Hematopoietic multipotent progenitor cell treated with erythropoietin and hydrocortisone succinate and interleukin-3 and kit ligand, for 17 days (in vitro differentiated cells): ENCODE data around the gene SYT1.

Source experiments
- DNase-seq: peaks from one replicate; pipeline ENCODE4 v3.0.0-alpha.2; 2015; ENCODE audit warnings: low spot score

The SYT1 gene

DNA sequence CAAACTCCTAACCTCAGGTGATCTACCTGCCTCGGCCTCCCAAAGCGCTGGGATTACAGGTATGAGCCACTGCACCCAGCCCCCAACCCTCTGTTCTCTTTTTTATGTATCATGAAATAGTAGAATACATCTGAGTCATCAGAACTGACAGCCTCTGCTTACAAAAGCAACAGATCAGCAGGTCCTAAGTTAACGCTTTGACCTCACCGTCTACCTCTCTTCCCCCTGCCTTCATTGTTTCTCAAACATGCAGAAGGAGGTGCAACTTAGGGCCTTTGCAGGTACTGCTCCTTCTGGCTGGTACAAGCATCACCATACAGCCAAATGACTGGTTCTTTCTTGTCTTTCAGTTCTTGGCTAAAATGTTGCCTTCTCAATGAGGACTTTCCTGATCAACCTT lies 577.0 kb downstream of the SYT1 start:
- DNase-seq, result no peak

DNA sequence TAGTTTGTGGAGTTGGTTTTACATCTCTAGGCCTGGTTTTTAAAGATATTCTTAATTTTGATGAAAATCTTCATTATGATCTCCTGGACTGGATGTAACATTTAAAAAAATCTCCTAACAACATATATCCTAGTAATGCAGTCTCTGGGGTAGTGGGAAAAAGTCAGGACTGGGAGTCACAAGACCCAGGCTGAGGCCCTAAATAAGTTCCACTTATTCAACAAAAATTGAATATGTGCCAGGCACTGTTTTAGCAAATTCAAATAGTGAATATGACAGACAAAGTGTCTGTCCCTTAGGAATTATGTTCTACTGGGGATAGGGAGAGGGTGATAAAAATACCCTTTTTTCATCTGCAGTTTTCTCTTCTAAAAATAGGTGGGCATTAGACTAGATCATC lies 577.8 kb downstream of the SYT1 start:
- no peak for DNase-seq

DNA sequence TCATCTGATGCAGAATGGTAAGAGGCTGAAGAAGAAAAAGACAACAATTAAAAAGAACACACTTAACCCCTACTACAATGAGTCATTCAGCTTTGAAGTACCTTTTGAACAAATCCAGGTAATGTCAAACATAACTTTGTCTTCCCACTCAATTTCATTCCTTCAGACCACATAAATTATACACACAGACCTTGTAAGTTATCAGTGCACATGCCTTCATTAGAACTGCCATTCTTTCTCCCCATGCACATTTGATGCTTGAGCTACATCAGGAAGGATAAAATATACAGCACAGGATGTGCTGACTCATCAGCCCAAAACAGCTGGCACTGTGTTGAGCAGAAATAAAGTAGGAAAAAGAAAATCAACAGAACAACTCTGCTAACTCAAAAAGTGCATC lies 579.5 kb downstream of the SYT1 start:
- DNase-seq, result no peak

DNA sequence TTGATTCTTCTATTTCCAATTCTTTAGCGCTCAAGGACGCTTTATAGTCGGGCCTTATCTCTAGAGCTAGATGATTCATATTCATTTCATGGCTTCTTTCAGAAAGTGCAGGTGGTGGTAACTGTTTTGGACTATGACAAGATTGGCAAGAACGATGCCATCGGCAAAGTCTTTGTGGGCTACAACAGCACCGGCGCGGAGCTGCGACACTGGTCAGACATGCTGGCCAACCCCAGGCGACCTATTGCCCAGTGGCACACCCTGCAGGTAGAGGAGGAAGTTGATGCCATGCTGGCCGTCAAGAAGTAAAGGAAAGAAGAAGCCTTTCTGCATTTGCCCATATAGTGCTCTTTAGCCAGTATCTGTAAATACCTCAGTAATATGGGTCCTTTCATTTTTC lies 584.2 kb downstream of the SYT1 start:
- no peak for DNase-seq

DNA sequence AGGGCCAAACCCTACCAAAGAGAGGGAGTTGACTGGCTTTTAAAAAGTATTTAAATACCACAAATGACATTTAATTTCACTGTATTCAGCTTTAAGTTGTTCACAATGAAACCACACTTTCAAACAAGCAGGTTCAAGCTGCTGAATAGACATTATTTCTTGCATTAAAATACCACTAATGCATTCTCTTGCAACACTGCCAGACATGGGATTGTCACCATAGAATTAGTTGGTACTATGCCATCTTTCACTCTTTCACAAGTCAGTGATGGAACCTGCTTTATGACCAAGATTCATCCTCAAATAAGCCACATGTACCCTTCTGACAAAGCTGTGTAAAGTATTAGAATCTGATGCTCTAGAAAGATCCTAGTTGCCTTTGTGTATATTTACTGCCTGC lies 586.8 kb downstream of the SYT1 start:
- DNase-seq, result no peak

DNA sequence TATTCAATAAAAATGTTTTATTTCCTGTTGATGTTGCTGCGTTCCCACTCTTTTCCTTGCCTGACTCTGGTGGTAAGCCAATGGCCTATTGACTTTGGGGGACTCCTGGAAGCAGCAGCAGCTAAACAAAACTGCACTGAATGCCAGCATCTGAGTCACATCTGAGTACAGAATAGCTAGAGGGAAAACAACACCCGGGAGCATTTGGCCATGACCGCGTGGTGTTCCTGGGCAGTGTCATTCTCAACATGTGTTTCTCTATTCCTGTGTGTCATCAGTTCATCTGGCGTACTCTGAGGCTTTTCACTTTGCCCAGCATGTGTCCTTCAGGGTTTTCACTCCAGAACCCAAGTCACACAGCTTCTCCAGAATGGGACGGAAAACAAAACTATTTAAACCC lies 587.4 kb downstream of the SYT1 start:
- no peak for DNase-seq

DNA sequence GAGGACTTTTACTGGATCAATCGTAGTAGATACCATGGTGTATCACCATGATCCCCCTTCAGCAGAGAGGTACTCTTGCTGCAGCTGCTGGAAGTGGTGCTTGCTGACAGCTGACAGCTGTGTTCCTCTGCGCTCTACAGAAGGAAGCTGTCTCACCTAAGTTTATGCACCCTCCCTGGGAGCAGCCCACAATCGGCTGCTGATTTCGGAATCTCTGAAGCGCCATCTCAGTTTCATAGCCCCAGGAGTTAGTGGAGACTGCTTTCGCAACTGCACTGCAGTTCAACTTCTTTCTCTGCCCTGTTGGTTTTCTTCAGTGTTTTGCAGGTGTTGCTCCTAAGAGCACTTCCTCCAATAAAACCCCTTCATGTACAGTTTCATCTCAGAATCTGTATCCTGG lies 588.3 kb downstream of the SYT1 start:
- DNase-seq, result no peak

DNA sequence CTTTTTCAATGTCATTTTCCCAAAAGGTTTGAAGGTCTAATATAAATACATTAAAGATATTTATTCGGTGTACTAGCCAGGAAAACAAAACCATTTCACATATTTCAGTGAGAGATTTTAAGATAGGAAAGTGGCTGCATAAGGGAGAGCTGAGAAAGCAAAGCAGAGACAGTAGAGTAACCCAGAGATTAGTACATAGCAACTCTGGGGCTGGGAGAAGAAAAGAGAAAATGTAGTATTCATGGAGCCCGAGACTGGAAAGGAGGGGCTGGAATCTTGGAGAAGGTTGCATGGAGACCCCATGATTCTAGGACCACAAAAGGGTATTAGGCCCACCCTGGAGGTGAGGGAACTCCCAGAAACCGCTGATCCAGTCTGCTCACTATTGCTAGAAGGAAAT lies 589.2 kb downstream of the SYT1 start:
- no peak for DNase-seq

DNA sequence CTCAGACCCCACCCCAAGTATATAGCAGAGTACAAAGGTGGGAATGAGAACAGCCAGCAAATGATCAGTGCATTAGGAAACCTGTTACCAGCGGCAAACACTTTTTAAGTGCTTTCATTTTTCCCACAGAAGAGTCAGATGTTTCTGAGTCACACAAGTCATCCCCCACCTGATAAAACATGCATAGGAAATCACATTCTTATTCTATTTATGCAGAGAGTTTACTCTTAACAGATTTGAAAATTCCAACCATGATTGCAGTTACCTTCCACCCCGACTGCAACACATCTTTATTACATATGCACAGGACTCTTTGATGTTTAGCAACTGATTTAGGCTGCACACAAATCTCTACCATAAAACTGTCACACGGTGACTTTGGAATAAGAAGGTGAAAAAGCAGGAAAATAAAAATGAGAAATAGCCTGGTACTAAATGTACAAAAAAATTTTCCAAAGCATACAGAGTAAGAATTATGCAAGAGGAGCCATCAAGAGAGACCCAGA lies 589.8 kb downstream of the SYT1 start:
- DNase-seq, result no peak

DNA sequence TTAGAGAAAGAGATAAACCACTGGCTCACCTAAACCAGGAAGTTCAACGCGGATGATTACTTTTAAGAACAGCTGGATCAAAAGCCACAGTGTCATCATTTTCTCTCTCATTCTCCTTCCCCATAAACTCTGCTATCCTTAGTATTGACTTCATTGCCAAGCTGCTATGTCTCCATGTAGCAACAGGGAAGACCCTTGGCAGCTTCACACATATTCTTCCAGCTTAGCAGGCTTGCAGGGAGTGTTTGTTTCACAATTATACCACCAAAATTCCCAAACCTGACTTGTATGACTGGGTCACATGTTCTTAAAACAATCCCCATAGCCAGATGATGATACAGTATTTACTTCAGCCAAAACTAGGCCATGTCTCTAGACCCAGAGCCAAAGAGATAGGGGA lies 590.7 kb downstream of the SYT1 start:
- no peak for DNase-seq

DNA sequence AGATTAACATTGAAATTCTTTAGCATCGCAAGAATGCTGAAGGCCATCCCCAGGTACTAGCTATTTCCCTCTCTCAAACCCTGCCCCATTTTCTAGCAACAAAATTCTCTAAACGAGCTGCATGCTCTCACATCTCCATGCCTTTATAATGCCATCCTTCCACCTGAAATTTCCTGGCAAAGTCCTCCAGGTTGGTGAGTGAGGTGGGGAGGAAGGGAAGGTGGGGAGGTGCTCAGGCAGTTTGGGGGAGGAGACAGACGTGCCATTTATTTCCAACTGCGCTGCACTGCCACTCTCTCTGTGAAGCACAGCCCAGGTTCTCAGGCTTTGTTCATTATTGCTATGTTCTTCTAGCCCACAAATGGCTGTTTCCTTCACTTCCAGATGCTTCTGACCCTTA lies 617.7 kb downstream of the SYT1 start:
- DNase-seq, result no peak

DNA sequence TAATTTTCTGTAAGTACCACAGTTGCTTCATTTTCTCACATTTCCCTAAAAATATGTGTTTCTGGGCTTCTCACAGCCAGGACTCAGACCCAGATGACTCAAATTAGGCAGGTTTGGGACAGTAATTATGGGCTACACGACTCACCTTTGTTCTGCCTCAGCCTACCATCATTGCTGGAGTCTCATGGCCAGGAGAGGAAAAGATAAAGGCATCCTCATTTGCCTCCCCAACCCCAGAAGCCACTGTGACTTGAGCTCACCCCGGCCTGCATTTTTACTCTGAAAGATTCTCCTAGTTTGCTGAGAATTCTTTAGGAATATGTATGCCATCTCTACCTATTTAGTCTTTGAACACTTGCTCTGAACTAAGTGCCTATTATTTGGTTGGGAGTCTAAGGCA lies 618.3 kb downstream of the SYT1 start:
- DNase-seq, result no peak

DNA sequence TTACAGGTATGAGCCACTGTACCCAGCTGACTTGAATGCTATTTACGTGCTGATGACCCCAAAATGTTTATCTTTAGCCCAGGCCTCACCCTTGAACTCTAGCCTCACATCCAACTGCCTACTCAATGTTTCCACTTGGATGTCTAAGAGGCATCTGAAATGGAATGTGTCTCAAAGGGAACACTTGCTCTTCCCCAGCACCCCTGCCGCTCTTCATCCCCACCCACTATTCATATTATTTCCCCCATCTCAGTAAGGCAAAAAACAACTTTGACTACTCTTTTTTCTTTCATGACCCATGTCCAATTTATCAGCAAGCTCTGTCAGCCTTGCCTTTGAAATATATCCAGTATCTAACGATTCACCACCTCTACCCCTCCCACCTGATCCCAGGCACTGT lies 621.6 kb downstream of the SYT1 start:
- no peak for DNase-seq

DNA sequence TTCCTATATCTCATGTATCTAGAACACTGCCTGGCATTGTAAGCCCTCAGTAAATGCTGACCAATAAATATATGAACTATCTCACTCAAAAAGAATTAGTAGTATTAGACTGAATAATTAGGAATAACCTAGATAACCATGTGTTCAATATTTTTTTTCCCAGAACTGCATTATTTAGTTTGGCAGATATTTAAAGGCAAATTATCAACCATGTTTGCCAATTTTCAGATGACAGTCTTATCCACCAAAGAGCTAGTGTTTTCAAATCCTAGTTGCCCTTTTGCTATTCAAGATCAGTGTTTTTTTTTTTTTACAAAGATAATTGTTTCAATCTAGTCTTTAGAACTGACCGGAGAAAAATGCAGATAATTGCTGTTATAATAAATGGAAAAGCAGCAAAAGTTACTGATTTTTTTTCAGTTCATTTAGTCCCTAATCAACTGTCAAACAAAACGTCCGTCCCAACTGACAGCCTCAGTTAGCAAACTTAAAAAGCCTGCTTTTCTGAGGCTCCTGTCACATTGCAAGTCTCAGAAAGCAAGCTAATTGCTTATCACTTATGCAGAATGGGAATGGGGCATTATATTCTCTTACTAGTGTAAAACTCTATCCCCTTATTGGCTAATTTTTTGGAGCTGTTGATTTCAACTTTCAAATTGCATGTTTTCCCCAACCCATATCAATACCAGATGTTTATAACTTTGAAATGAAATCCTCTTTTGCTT lies 623.0 kb downstream of the SYT1 start:
- DNase-seq, result no peak
